GM12878 (cell line): ENCODE results near the gene AGAP1. TPM values are rescaled to one million over a fixed set of nuclear protein-coding genes. Genes with fewer than 3 reads are reported as not detected.

Experiments used
- ATAC-seq: fragments of 200-7000 bp; cut with Tn5 transposase; 3 replicates; pipeline ENCODE4 v1.9.1; 2020; ENCODE audit warnings: mild to moderate bottlenecking, moderate library complexity
- BruUV-seq: library from RNA; stranded (reverse); fragments of 400-500 nt; replicated peaks from 2 replicates; lab custom pipeline; 2021; lab: Mats Ljungman, UMichigan
- CTCF ChIA-PET: fragments of 300-600 bp; sonication (Branson Sonifier 250); formaldehyde crosslinking; extraction: SDS; loops from one replicate; lab custom pipeline; 2021; ENCODE audit warnings: inconsistent platforms; lab: Yijun Ruan, JAX
- POLR2A ChIA-PET: fragments of 350-600 bp; formaldehyde crosslinking; extraction: SDS; loops from one replicate; lab custom pipeline; 2021; ENCODE audit warnings: inconsistent platforms; lab: Charles Lee
- RAD21 ChIA-PET: fragments of 300-600 bp; sonication (Branson Sonifier 250); formaldehyde crosslinking; loops from one replicate; lab custom pipeline; 2023; ENCODE audit warnings: antibody characterized with exemption; ENCODE audit not compliant: unreplicated experiment; lab: Charles Lee
- SMC1A ChIA-PET: fragments of 300-600 bp; sonication (Branson Sonifier 250); formaldehyde crosslinking; loops from one replicate; lab custom pipeline; 2023; ENCODE audit not compliant: unreplicated experiment, uncharacterized antibody; lab: Charles Lee
- DNase-seq: peaks from one replicate; pipeline ENCODE4 v3.0.0-alpha.2; 2011; ENCODE audit warnings: low read depth, low spot score
- FAIRE-seq: peaks from 3 replicates; lab custom pipeline; 2011; peaks lifted over from hg19 to GRCh38; lab: Jason Lieb, UNC
- H2AFZ ChIP-seq: 2 replicates; pipeline ENCODE4 v1.6.0; 2011; ENCODE audit warnings: low read depth, low read length, control low read depth; ENCODE audit not compliant: control insufficient read depth
- H3K27ac ChIP-seq: 2 replicates; pipeline ENCODE4 v1.5.1; 2011; ENCODE audit warnings: control low read depth; ENCODE audit not compliant: control insufficient read depth, insufficient read depth
- H3K27me3 ChIP-seq, 2 experiments: replicated peaks in 1 of 2; 2 replicates each; pipeline versions ENCODE4 v1.6.0 to v1.6.1; 2011; ENCODE audit warnings: low read length in 1 of 2; ENCODE audit not compliant: control insufficient read depth in 2 of 2, insufficient read depth in 2 of 2
- H3K36me3 ChIP-seq, 2 experiments: 2 replicates each; pipeline ENCODE4 v1.5.1; 2011; ENCODE audit warnings: low read length in 1 of 2; ENCODE audit not compliant: control insufficient read depth in 2 of 2, insufficient read depth in 2 of 2
- H3K4me1 ChIP-seq: 2 replicates; pipeline ENCODE4 v1.6.1; 2011; ENCODE audit warnings: mild to moderate bottlenecking, low read length, moderate library complexity, mixed read lengths; ENCODE audit not compliant: control insufficient read depth, insufficient read depth
- H3K4me2 ChIP-seq: 2 replicates; pipeline ENCODE4 v1.6.0; 2011; ENCODE audit warnings: control low read depth; ENCODE audit not compliant: control insufficient read depth, insufficient read depth
- H3K4me3 ChIP-seq: fragments of 200-600 bp; sonication (generic); 2 replicates; pipeline ENCODE4 v1.5.1; 2016
- H3K79me2 ChIP-seq: 2 replicates; pipeline ENCODE4 v1.6.0; 2011; ENCODE audit warnings: low read length; ENCODE audit not compliant: control insufficient read depth, insufficient read depth
- H3K9ac ChIP-seq: 2 replicates; pipeline ENCODE4 v1.8.0; 2011; ENCODE audit warnings: low read length, control low read depth, mixed read lengths; ENCODE audit not compliant: control insufficient read depth, insufficient read depth
- H3K9me3 ChIP-seq: replicated peaks from 3 replicates; pipeline ENCODE4 v1.5.1; 2011; ENCODE audit warnings: mild to moderate bottlenecking, low read length; ENCODE audit not compliant: control insufficient read depth, insufficient read depth
- H4K20me1 ChIP-seq: 2 replicates; pipeline ENCODE4 v1.6.0; 2011; ENCODE audit not compliant: control insufficient read depth, insufficient read depth
- BACH1 ChIP-seq: fragments of 450-650 bp; IDR thresholded peaks from 2 replicates; pipeline ENCODE4 v1.6.1; 2017; ENCODE audit warnings: mild to moderate bottlenecking, borderline replicate concordance
- CHD1 ChIP-seq: IDR thresholded peaks from 2 replicates; pipeline ENCODE4 v1.6.1; 2012; ENCODE audit warnings: low read depth, low read length, improper control_type of control experiment
- CTCF ChIP-seq, 3 experiments: IDR thresholded peaks in 2 of 3; conservative IDR thresholded peaks in 1 of 3; 2 replicates each; pipeline ENCODE4 v1.5.1; 2011; ENCODE audit warnings: low read depth in 3 of 3, low read length in 3 of 3, mild to moderate bottlenecking in 3 of 3, control low read depth in 2 of 3, moderate library complexity in 2 of 3, inconsistent platforms in 1 of 3, mixed read lengths in 1 of 3; ENCODE audit not compliant: control insufficient read depth in 2 of 3, insufficient read depth in 1 of 3; ENCODE audit errors: extremely low read depth in 1 of 3
- E2F8 ChIP-seq: fragments of 450-650 bp; IDR thresholded peaks from 2 replicates; pipeline ENCODE4 v1.6.1; 2018; ENCODE audit warnings: mild to moderate bottlenecking, low read depth, moderate library complexity; ENCODE audit not compliant: partially characterized antibody
- IRF3 ChIP-seq: fragments of 450-650 bp; IDR thresholded peaks from 2 replicates; pipeline ENCODE4 v1.6.1; 2014; ENCODE audit warnings: mild to moderate bottlenecking
- POLR2AphosphoS2 ChIP-seq: IDR thresholded peaks from 2 replicates; pipeline ENCODE4 v1.6.1; 2011; ENCODE audit warnings: low read depth, mild to moderate bottlenecking, low read length, improper control_type of control experiment, moderate library complexity
- RAD21 ChIP-seq: IDR thresholded peaks from 2 replicates; pipeline ENCODE4 v1.6.1; 2011; ENCODE audit warnings: mild to moderate bottlenecking, low read depth, low read length, moderate library complexity; ENCODE audit not compliant: insufficient read depth
- WGBS: methylation state at CpG from one replicate; pipeline ENCODE4 v1.1.6; 2016; ENCODE audit warnings: low lambda C conversion rate; ENCODE audit not compliant: insufficient replicate concordance, insufficient coverage; ENCODE audit errors: missing lambda C conversion rate; 5-methylcytosine and 5-hydroxymethylcytosine counted together
- in situ Hi-C: fragments of 300-500 bp; cut with MboI; formaldehyde crosslinking; loops from 9 replicates; pipeline ENCODE4 v1.14.3; 2018; ENCODE audit warnings: mixed read lengths
- intact Hi-C: fragments of 100-400 bp; cut with micrococcal nuclease; formaldehyde crosslinking; loops from one replicate; pipeline ENCODE4 v1.14.2; 2022; ENCODE audit not compliant: unreplicated experiment
- polyA plus RNA-seq, 11 experiments: library from polyadenylated mRNA; depleted of rRNA in 4 of 11; unstranded in 6 of 11; stranded (reverse) in 5 of 11; fragments of >200 nt; fragmentation: Nextera tagmentation in 4 of 11; fragmentation: Illumina TruSeq in 1 of 11; extraction: Ambion mirVana in 4 of 11; extraction: Trizol in 1 of 11; gene quantifications; 1 replicate in 1 of 11; 2 replicates in 10 of 11; pipeline versions ENCODE4 v1.2.1 to v1.2.3, GENCODE V29; 2011 to 2016; ENCODE audit warnings: inconsistent platforms in 2 of 11, missing spikeins in 2 of 11, low read depth in 1 of 11
- total RNA-seq, 4 experiments: library from RNA; depleted of rRNA in 3 of 4; stranded (reverse); fragments of >200 nt in 3 of 4; fragmentation: Illumina TruSeq in 1 of 4; extraction: Trizol in 1 of 4; gene quantifications; 2 replicates each; pipeline versions ENCODE4 v1.2.1 to v1.2.3, GENCODE V29; 2013 to 2021

Gene AGAP1
- total and polyA plus RNA-seq, 10 of the 15 experiments (the other 5 are each of a cell fraction or from before 2014, with no cell fraction given): 0.05 to 0.15 (median 0.06) TPM; not detected in 7

- in situ Hi-C loops (no loop called here), intact Hi-C loops (no loop called here)
- FAIRE-seq: no peak
- ATAC-seq: peak; percentile 64
- SMC1A ChIA-PET: no interaction called here
- no peak overlapping the region for H3K4me2 ChIP-seq
- H2AFZ ChIP-seq: no peak overlapping the region
- no peaks in the 10 kb centered on the region for H3K36me3 ChIP-seq
- no peak overlapping the region for H3K9ac ChIP-seq
- H3K79me2 ChIP-seq: no peaks in the 10 kb centered on the region
- no peaks in the 10 kb centered on the region; a peak in 1 of 4 replicates for H3K27me3 ChIP-seq
- H3K9me3 ChIP-seq: no peaks in the 10 kb centered on the region
- BruUV-seq: no TSS peak
- H3K4me3 ChIP-seq: no peak overlapping the region
- RAD21 ChIA-PET: no interaction called here
- DNase-seq: no peak
- no peaks in the 10 kb centered on the region for H3K4me1 ChIP-seq
- 26% methylated on average over 13 of the region's 13 CpGs for WGBS
- H3K27ac ChIP-seq: no peak overlapping the region
- no peak for TF ChIP-seq CHD1
- no peak for TF ChIP-seq IRF3
- TF ChIP-seq E2F8: no peak
- no peak for TF ChIP-seq POLR2AphosphoS2
- TF ChIP-seq RAD21: 0 out of 2 replicates have a peak, but pooled peaks have one; percentile 14
- TF ChIP-seq CTCF (IDR thresholded peaks at IDR 0.05 in 2 of 3, conservative IDR thresholded peaks at IDR 0.05 in 1 of 3; ENCODE audit: control insufficient read depth in 2 of 3, extremely low read depth in 1 of 3, insufficient read depth in 1 of 3, low read depth in 3 of 3, low read length in 3 of 3): peak; percentile 29 to 46 (median 42); a peak in 5 of 6 replicates
- TF ChIP-seq BACH1: no peak
- CTCF ChIA-PET: interaction anchor here (1.8 to 2.4 kb wide), 2 partner anchors 14 to 27 kb away, joined by 5 to 13 read pairs; no protein-coding TSS in a partner anchor
- POLR2A ChIA-PET: no interaction called here
- H4K20me1 ChIP-seq: no peaks in the 10 kb centered on the region
Observed at GRCh38 chr2:235793163-235793752, 299.4 kb downstream of the AGAP1 start.
